HG03439 (cell line): ENCODE measurements around the gene OR4D11.
"Not testable (repeated sequence)": the region's sequence is repeated elsewhere in the genome, so short reads cannot be mapped to it uniquely, and the experiment has no call there.

Experiments
- ATAC-seq: cut with Tn5 transposase; IDR thresholded peaks from one replicate; pipeline ENCODE4 v1.9.1; 2021; ENCODE audit warnings: mild to moderate bottlenecking, moderate library complexity; ENCODE audit not compliant: unreplicated experiment

The OR4D11 gene

GRCh38 chr11:59503276-59503675, at the start of gene OR4D11:
Gene OR4D11, plus strand, starts transcription at chr11:59503576. Its CDS starts 0 bp downstream, at chr11:59503576.
- no peak for ATAC-seq

GRCh38 chr11:59456661-59457060, 46.7 kb upstream of the OR4D11 start, which contains the start of gene OR4D6:
Gene OR4D6, plus strand, starts transcription at chr11:59456961. Its CDS starts 0 bp downstream, at chr11:59456961.
- ATAC-seq, result no peak

- ATAC-seq, result no peak
These were observed 43.5 kb upstream of the OR4D11 start for GRCh38 chr11:59459916-59460315.

- no peak for ATAC-seq
These were observed 40.2 kb upstream of the OR4D11 start for GRCh38 chr11:59463190-59463641.

- ATAC-seq, result no peak
These were observed 30.4 kb upstream of the OR4D11 start, which contains the start of gene OR4D10 for GRCh38 chr11:59473015-59473414. Gene OR4D10, plus strand, starts transcription at chr11:59473315. Its CDS starts 4,115 bp downstream, at chr11:59477430.

- ATAC-seq, result no peak
These were observed 28.2 kb upstream of the OR4D11 start for GRCh38 chr11:59475176-59475575.

GRCh38 chr11:59479906-59480305, 23.5 kb upstream of the OR4D11 start:
- no peak for ATAC-seq

- no peak for ATAC-seq
These were observed 23.0 kb upstream of the OR4D11 start for GRCh38 chr11:59480359-59480758.

GRCh38 chr11:59501931-59502330, 1.4 kb upstream of the OR4D11 start:
- peak; percentile 74 for ATAC-seq

- ATAC-seq, result no peak
These were observed 7.7 kb downstream of the OR4D11 start, which contains the start of gene OR4D9 for GRCh38 chr11:59510941-59511589. Gene OR4D9, plus strand, starts transcription at chr11:59511539. Its CDS starts 3,374 bp downstream, at chr11:59514913.

- ATAC-seq, result no peak
These were observed 8.3 kb downstream of the OR4D11 start for GRCh38 chr11:59511675-59512074.

- ATAC-seq, result not testable (repeated sequence)
These were observed 16.8 kb downstream of the OR4D11 start for GRCh38 chr11:59520139-59520538.

GRCh38 chr11:59520741-59521140, 17.4 kb downstream of the OR4D11 start:
- no peak for ATAC-seq

- ATAC-seq, result no peak
These were observed 20.2 kb downstream of the OR4D11 start for GRCh38 chr11:59523541-59523940.

GRCh38 chr11:59528711-59529110, 25.3 kb downstream of the OR4D11 start:
- no peak for ATAC-seq

- ATAC-seq, result no peak
These were observed 29.2 kb downstream of the OR4D11 start for GRCh38 chr11:59532620-59533019.

GRCh38 chr11:59534676-59535075, 31.3 kb downstream of the OR4D11 start:
- no peak for ATAC-seq

- no peak for ATAC-seq
These were observed 38.9 kb downstream of the OR4D11 start for GRCh38 chr11:59542142-59542810.

- ATAC-seq, result not testable (repeated sequence)
These were observed 40.3 kb downstream of the OR4D11 start for GRCh38 chr11:59543713-59544112.

GRCh38 chr11:59544869-59545178, 41.4 kb downstream of the OR4D11 start:
- no peak for ATAC-seq

GRCh38 chr11:59545179-59546020, 42.0 kb downstream of the OR4D11 start:
- ATAC-seq, result no peak
